Umbilical cord (tissue), 2 donors: Measurements from ENCODE around the gene METTL9. TPM values are rescaled to one million over a fixed set of nuclear protein-coding genes. Genes with fewer than 3 reads are reported as not detected.
"Not testable (repeated sequence)": the region's sequence is repeated elsewhere in the genome, so short reads cannot be mapped to it uniquely, and the experiment has no call there.

ENCODE experiments used
- DNase-seq: peaks from one replicate; pipeline ENCODE4 v3.0.0-alpha.2; 2015; ENCODE audit warnings: low spot score
- total RNA-seq: library from RNA; depleted of rRNA; stranded (reverse); fragments of >200 nt; gene quantifications from one replicate; pipeline ENCODE4 v1.2.3, GENCODE V29; 2014; ENCODE audit warnings: low replicate concordance; ENCODE audit not compliant: insufficient read depth

METTL9 gene
- total RNA-seq, 1 donor from 2014 or later: 174 TPM

- not testable (repeated sequence) for DNase-seq
Observed at GRCh38 chr16:21573506-21573905, 25.9 kb upstream of the METTL9 start.

DNA sequence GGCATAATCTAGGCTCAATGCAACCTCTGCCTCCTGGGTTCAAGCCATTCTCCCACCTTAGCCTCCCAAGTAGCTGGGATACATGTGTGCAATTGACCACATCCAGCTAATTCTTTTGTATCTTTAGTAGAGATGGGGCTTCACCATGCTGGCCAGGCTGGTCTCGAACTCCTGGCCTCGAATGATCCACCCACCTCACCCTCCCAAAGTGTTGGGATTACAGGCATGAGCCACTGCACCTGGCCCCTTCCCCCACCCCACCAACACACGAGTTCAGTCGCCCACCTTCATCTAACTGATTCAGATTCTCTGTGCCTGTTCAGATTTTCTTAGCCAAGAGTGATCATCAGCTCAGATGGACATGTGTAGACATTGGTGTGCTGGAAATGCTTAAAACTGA lies 25.0 kb upstream of the METTL9 start:
- DNase-seq: no peak

- not testable (repeated sequence) for DNase-seq
Observed at GRCh38 chr16:21576323-21576722, 23.1 kb upstream of the METTL9 start.

DNA sequence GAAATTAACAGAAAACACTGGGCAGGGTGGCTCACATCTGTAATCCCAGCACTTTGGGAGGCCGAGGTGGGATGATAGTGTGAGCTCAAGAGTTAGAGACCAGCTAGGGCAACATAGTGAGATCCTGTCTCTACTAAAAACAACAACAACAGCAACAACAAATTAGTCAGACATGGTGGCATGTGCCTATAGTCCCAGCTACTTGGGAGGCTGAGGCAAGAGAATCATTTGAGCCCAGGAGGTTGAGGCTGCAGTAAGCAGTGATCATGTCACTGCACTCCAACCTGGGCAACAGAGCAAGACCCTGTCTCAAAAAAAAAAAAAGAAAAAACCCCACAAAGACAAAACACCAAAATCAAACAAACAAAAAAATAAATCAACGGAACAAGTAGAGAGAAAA lies 21.9 kb upstream of the METTL9 start:
- DNase-seq: not testable (repeated sequence)

- DNase-seq: not testable (repeated sequence)
Observed at GRCh38 chr16:21578311-21578710, 21.1 kb upstream of the METTL9 start.

- DNase-seq: not testable (repeated sequence)
Observed at GRCh38 chr16:21580131-21580530, 19.2 kb upstream of the METTL9 start.

GRCh38 chr16:21580807-21581206 lies 18.6 kb upstream of the METTL9 start:
- no peak for DNase-seq

DNA sequence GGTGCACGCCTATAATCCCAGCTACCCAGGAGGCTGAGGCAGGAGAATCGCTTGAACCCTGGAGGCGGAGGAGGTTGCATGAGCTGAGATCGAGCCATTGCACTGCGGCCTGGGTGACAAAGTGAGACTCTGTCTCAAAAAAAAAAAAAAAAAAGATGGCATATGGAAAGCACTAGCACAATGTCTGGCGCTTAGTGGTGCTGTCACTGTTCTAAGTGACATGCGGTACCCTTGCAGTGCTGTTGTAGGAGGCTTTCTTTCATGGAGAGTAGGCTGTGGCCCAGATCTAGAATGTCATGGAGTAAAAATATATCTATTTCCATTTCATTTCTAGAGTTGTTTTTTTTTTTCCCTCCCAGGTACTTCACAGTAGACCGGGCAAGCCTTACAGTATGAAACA lies 14.6 kb upstream of the METTL9 start:
- no peak for DNase-seq

DNA sequence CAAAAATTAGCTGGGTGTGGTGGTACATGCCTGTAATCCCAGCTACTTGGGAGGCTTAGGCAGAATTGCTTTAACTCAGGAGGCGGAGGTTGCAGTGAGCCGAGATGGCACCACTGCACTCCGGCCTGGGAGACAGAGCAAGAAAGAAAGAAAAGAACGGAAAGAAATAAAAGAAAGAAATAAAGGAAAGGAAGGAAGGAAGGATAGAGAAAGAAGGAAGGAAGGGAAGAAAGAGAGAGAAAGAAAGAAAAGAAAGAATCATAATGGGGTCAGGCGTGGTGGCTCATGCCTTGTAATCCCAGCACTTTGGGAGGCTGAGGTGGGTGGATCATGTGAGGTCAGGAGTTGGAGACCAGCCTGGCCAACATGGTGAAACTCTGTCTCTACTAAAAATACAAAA lies 10.8 kb upstream of the METTL9 start:
- not testable (repeated sequence) for DNase-seq

DNA sequence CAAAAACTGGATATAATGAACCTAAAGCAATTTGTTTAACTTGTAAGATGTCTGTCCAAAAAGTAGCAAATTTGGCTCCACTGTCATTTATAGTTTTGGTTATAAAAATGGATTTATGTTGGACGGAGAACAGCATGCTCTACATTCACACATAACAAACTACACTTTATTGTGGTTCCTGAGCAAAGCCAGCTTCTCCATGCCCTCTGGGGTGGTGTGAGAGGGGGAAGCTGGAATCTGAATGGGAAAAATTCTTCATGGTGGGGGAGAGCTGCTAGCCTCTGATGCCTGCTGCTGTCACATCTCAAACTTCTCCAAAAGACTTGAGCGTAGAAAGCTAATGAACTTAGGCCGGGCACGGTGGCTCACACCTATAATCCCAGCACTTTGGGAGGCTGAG lies 9.8 kb upstream of the METTL9 start:
- DNase-seq: no peak

DNA sequence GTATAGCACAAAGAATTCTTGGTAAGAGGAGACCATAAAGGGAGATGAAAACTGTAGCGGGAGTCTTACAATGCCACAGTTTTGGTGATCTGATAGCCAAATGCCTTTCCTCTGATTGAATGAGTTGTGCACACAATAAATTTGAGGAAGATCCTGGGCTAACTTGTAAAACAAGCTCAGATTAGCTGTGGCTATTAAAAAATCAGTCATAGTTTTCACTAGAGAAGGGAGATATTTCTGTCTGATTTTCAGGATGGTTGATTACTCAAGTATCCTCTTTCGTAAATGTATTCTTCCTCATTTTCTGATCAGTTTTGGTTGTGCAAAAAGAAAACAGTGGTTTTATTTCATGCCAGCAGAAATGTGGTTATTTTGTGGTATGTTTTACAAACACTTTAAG lies 9.1 kb upstream of the METTL9 start:
- no peak for DNase-seq

DNA sequence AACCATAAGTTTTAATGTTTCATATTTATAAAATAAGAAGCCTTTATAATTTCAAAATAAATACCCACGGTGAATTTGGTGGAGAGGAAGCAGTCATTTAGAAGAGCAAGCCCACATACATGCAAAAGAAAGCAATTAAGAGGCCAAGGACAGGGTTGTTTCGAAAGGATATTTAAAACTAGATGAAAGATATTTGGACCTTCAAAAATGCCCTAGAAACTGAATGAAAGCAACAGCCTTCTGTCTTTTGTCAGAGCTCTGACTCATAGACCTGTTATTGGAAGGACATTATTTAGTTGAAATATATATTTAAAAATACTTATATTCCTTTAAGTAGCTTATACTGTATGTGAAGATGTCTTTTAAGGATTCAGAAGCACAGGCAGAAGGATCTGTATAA lies 8.6 kb upstream of the METTL9 start:
- no peak for DNase-seq

GRCh38 chr16:21592191-21592590 lies 7.2 kb upstream of the METTL9 start:
- no peak for DNase-seq

DNA sequence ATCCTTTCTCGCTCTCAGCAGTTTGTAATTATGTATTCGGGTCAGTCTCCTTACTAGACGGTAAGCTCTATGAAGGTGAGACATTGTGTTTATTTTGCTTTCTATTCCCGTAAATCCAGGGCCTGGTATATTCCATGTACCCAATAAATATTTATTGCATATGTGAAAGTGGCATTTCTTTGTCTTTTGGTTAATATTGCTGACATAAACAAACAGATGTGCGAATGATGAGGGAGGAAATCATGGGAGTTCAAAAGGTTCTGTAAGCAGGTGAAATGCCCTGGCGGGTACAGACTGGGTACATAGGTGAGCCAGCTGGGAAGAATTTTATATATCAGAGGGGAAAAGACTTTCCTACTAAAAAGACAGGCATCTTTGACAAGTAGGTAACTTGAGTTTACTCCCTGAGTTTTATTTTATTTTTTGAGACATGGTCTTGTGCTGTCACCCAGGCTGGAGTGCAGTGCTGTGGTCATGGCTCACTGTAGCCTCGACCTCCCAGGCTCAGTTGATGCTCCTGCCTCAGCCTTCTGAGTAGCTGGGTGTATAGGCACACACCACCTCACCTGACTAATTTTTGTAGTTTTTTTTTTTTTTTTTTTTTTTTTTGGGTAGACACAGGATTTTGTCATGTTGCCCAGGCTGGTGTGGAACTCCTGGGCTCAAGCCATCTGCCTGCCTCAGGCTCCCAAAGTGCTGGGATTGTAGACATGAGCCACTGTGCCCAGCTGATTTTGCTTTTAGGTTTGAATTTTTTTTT lies 5.7 kb upstream of the METTL9 start:
- no peak for DNase-seq

GRCh38 chr16:21597561-21598030 lies 1.8 kb upstream of the METTL9 start:
- DNase-seq: no peak

- no peak for DNase-seq
Observed at GRCh38 chr16:21598206-21598605, 1.2 kb upstream of the METTL9 start.

DNA sequence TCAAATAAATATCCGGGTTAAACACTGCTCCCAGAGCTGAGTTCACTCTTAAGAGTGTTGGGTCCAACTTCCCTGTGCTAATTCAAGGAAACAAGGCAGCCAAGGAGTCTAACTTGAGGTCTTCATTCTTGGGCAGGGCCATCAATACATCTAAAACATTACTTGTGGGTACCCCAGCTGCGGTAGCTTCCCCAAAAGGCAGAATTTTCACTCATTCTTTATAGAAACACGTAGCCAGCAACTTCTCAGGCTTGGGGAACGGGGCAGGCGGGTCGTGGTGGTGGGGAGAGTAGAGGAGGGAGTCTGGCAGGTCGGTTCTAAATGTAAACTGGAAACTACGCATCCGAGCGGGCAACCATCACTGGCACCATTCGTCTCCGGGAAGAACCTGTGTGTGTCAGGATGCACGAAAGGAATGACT lies 666 bp upstream of the METTL9 start:
- no peak for DNase-seq

GRCh38 chr16:21600031-21600773 lies 825 bp downstream of the METTL9 start:
- peak; percentile 37 for DNase-seq

DNA sequence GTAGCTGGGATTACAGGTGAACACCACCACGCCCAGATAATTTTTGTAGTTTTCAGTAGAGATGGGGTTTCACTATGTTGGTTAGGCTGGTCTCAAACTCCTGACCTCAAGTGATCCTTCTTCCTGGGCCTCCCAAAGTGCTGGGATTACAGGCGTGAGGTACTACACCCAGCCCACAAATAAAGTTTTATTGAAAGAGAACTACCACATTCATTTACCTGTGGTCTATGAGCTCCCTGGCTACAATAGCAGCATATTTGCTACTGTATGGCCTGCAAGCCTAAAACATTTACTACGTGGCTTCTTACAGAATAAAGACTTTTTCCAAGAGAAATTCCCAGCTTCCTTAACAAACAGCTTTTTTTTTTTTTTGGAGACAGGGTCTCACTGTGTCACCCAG lies 3.4 kb downstream of the METTL9 start:
- no peak for DNase-seq

DNA sequence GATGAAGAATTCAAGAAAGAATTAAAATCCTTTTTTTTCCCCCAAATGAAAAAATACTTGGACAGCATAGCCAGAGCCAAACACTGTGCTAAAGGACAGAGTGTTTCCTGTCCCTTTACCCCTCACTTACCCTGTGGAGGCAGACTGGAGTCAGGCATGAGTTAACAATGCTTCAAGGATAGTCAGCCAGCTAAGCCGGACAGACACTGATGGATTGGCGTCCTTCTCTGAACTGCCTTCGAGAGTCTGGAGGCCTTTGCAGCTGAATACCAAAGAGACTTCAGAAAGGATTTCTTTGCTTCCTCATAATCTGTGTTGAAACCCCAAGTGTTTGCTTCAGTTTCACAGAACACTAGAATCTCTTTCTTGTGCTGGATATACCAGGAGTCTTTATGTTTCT lies 4.6 kb downstream of the METTL9 start:
- peak; percentile 89 for DNase-seq

DNA sequence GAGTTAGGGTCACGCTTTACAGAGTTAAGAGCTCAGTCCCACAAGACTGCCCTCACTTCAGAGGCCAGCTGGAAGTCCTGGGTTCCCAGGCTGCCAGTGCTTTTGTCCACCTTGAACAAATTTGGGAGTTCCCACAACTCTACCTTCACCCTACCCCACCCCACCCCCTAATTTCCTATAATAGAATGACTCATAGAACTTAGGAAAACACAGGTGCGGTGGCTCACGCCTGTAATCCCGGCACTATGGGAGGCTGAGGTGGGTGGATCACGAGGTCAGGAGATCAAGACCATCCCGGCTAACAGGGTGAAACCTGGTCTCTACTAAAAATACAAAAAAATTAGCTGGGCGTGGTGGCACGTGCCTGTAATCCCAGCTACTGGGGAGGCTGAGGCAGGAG lies 6.5 kb downstream of the METTL9 start:
- DNase-seq: not testable (repeated sequence)

- DNase-seq: no peak
Observed at GRCh38 chr16:21608639-21609328, 9.4 kb downstream of the METTL9 start.
